OCI-LY1 (cell line): Measurements from ENCODE around the gene ZNF556.

Experiments
- H2AFZ ChIP-seq: fragments of 200-600 bp; sonication (generic), shearing (Covaris generic); 2 replicates; pipeline ENCODE4 v1.6.0; 2014; ENCODE audit warnings: antibody characterized with exemption, mild to moderate bottlenecking, low read length
- H3F3A ChIP-seq: fragments of 200-600 bp; sonication (generic), shearing (Covaris generic); 2 replicates; pipeline ENCODE4 v1.6.0; 2014; ENCODE audit warnings: mild to moderate bottlenecking, antibody characterized with exemption, low read length, moderate library complexity; ENCODE audit not compliant: insufficient read depth
- H3K27ac ChIP-seq: fragments of 200-600 bp; sonication (generic); 2 replicates; pipeline ENCODE4 v1.5.1; 2014; ENCODE audit warnings: low read length, mixed run types, mild to moderate bottlenecking, low read depth; ENCODE audit not compliant: poor library complexity, severe bottlenecking
- H3K27me3 ChIP-seq: fragments of 200-600 bp; sonication (generic); 2 replicates; pipeline ENCODE4 v1.6.0; 2014; ENCODE audit warnings: antibody characterized with exemption, mild to moderate bottlenecking, low read length, moderate library complexity; ENCODE audit not compliant: insufficient read depth
- H3K36me3 ChIP-seq: fragments of 200-600 bp; sonication (generic); 2 replicates; pipeline ENCODE4 v1.6.1; 2014; ENCODE audit warnings: mild to moderate bottlenecking, antibody characterized with exemption, low read length, moderate library complexity, mixed read lengths; ENCODE audit not compliant: insufficient read depth
- H3K4me1 ChIP-seq: fragments of 200-600 bp; sonication (generic); 2 replicates; pipeline ENCODE4 v1.5.1; 2014; ENCODE audit warnings: mild to moderate bottlenecking, low read length, moderate library complexity; ENCODE audit not compliant: insufficient read depth, severe bottlenecking
- H3K4me2 ChIP-seq: fragments of 200-600 bp; sonication (generic), shearing (Covaris generic); 2 replicates; pipeline ENCODE4 v1.6.1; 2014; ENCODE audit warnings: low read length
- H3K4me3 ChIP-seq: fragments of 200-600 bp; sonication (generic); 2 replicates; pipeline ENCODE4 v1.5.1; 2014; ENCODE audit warnings: low read length, low read depth, mild to moderate bottlenecking, mixed read lengths; ENCODE audit not compliant: poor library complexity, severe bottlenecking
- H3K79me2 ChIP-seq: fragments of 200-600 bp; shearing (Covaris generic); 2 replicates; pipeline ENCODE4 v1.6.1; 2016; ENCODE audit warnings: mixed run types, low read length, mixed read lengths; ENCODE audit not compliant: insufficient read depth
- H3K9ac ChIP-seq: fragments of 200-600 bp; sonication (generic), shearing (Covaris generic); 2 replicates; pipeline ENCODE4 v1.6.1; 2014; ENCODE audit warnings: mild to moderate bottlenecking, low read length, mixed read lengths
- H3K9me2 ChIP-seq: fragments of 200-600 bp; sonication (generic), shearing (Covaris generic); 2 replicates; pipeline ENCODE4 v1.6.1; 2014; ENCODE audit warnings: low read depth, mild to moderate bottlenecking, low read length, mixed read lengths
- H3K9me3 ChIP-seq: fragments of 200-600 bp; shearing (Covaris generic); 2 replicates; pipeline ENCODE4 v1.6.1; 2014; ENCODE audit warnings: low read length, mixed read lengths
- H4K20me1 ChIP-seq: fragments of 200-600 bp; sonication (generic), shearing (Covaris generic); 2 replicates; pipeline ENCODE4 v1.6.0; 2016; ENCODE audit warnings: mild to moderate bottlenecking, low read length; ENCODE audit not compliant: insufficient read depth
- EZH2 ChIP-seq: fragments of 200-600 bp; sonication (generic), shearing (Covaris generic); IDR thresholded peaks from 2 replicates; pipeline ENCODE4 v1.8.0; 2017; ENCODE audit warnings: borderline replicate concordance, mixed run types, mild to moderate bottlenecking, antibody characterized with exemption, low read length, moderate library complexity, mixed read lengths
- TF ChIP-seq, protein P1 (sequence below): fragments of 200-600 bp; sonication (generic), shearing (Covaris generic); IDR thresholded peaks from 2 replicates; pipeline ENCODE4 v1.5.1; 2017; ENCODE audit warnings: mild to moderate bottlenecking, antibody characterized with exemption, low read length, moderate library complexity, mixed read lengths

Gene ZNF556

DNA sequence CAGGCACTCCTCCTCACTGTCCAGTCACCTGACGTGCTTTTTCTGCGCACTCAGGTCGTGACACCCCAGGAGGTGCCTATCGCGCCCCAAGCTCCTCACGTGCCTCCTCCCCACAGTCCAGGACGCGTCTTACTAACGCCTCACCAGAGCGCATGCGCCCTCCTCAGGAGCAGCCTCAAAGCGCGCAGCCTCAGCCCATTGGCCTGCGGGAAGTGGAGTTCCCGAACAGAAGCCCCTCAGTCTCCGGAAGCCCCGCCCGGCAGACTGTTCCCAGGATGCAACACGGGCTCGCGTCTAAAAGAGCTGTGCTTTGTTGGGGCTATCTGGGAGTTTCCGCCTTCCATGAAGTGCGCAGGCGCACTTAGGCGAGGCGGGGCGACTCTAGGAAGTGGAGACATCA lies 8.3 kb upstream of the ZNF556 start:
- no peak overlapping the region for H2AFZ ChIP-seq
- no peaks in the 10 kb centered on the region for H3F3A ChIP-seq
- no peak overlapping the region for H3K9ac ChIP-seq
- H3K9me2 ChIP-seq: no peaks in the 10 kb centered on the region
- H3K36me3 ChIP-seq: no peaks in the 10 kb centered on the region
- no peak overlapping the region for H3K4me3 ChIP-seq
- no peak overlapping the region for H3K27ac ChIP-seq
- peaks cover 16% of the 10 kb centered on the region for H3K9me3 ChIP-seq
- no peaks in the 10 kb centered on the region for H4K20me1 ChIP-seq
- no peaks in the 10 kb centered on the region for H3K27me3 ChIP-seq
- H3K4me1 ChIP-seq: no peaks in the 10 kb centered on the region
- H3K4me2 ChIP-seq: no peak overlapping the region
- TF ChIP-seq EZH2: no peak
- TF ChIP-seq, protein P1, sequence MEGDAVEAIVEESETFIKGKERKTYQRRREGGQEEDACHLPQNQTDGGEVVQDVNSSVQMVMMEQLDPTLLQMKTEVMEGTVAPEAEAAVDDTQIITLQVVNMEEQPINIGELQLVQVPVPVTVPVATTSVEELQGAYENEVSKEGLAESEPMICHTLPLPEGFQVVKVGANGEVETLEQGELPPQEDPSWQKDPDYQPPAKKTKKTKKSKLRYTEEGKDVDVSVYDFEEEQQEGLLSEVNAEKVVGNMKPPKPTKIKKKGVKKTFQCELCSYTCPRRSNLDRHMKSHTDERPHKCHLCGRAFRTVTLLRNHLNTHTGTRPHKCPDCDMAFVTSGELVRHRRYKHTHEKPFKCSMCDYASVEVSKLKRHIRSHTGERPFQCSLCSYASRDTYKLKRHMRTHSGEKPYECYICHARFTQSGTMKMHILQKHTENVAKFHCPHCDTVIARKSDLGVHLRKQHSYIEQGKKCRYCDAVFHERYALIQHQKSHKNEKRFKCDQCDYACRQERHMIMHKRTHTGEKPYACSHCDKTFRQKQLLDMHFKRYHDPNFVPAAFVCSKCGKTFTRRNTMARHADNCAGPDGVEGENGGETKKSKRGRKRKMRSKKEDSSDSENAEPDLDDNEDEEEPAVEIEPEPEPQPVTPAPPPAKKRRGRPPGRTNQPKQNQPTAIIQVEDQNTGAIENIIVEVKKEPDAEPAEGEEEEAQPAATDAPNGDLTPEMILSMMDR: no peak
- no peaks in the 10 kb centered on the region for H3K79me2 ChIP-seq

DNA sequence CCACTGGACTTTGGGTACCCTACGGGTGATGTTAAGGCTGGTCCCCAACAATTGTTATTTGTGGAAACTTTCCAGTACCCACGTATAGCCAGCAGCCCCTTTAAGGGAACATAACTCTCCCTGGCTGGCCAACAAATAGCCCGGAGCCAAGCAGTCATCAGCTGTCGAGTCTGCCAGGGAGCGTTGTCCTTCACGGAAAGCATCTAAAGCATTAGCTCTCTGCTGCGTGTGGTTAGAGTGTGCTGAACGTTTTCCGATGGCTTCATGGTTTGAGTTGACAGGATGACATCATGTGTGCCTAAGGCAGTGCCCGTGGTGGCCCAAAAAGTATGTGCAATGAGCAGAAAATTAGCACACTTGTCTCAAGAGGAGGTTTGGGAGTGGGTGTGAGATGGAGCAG lies 3.3 kb upstream of the ZNF556 start:
- no peak overlapping the region for H3K9ac ChIP-seq
- H3K4me3 ChIP-seq: no peak overlapping the region
- H2AFZ ChIP-seq: no peak overlapping the region
- no peaks in the 10 kb centered on the region for H4K20me1 ChIP-seq
- H3K27me3 ChIP-seq: no peaks in the 10 kb centered on the region
- no peaks in the 10 kb centered on the region for H3K9me2 ChIP-seq
- no peaks in the 10 kb centered on the region for H3F3A ChIP-seq
- no peaks in the 10 kb centered on the region for H3K36me3 ChIP-seq
- H3K79me2 ChIP-seq: no peaks in the 10 kb centered on the region
- H3K9me3 ChIP-seq: no peaks in the 10 kb centered on the region
- no peak overlapping the region for H3K4me2 ChIP-seq
- no peak for TF ChIP-seq EZH2
- TF ChIP-seq, protein P1: no peak
- H3K4me1 ChIP-seq: no peaks in the 10 kb centered on the region
- no peak overlapping the region for H3K27ac ChIP-seq

DNA sequence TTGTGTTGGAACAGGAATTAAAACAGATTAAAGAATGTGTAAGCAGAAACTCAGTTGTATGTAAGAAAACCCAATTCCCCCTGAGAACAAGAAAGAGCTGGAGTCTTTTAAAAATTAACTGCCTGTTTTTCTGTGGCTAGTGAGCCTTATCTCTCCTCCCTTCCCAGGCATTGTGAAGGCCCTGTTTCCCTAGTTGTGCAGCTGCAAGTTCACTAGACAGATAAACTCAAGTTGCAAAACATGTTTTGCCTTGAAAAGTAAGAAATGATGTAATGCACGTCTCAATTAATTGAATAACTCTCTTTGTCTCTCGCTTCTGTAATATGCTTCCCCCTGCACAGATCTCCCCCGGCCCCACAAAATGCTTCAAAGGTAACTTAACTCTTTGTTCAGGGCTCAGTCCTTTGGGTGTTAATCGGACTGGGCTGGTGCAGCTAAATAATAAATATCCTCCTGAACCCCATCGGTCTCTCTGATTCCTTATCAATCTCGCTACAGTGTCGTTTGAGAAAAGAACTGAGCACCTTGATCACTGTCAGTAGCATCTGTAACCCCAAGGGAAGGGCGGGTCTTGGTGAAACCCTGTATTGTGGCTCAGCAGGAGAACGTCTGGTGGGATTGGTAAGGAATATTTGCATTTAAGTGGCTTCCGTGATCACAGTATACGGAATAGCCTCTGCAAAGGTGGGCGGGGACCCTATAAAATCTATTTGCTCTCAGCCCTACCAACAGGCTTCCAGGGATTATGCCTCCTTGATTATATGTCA lies 1.6 kb upstream of the ZNF556 start:
- TF ChIP-seq EZH2: no peak
- TF ChIP-seq, protein P1: no peak
- H3K9me2 ChIP-seq: no peaks in the 10 kb centered on the region
- no peaks in the 10 kb centered on the region for H3K36me3 ChIP-seq
- no peak overlapping the region for H3K4me3 ChIP-seq
- no peak overlapping the region for H3K27ac ChIP-seq
- H3F3A ChIP-seq: no peaks in the 10 kb centered on the region
- no peaks in the 10 kb centered on the region for H3K9me3 ChIP-seq
- H3K27me3 ChIP-seq: no peaks in the 10 kb centered on the region
- no peak overlapping the region for H2AFZ ChIP-seq
- no peak overlapping the region for H3K4me2 ChIP-seq
- no peaks in the 10 kb centered on the region for H3K79me2 ChIP-seq
- no peak overlapping the region for H3K9ac ChIP-seq
- no peaks in the 10 kb centered on the region for H3K4me1 ChIP-seq
- H4K20me1 ChIP-seq: no peaks in the 10 kb centered on the region
